Tongue (tissue), 2 donors: ENCODE results near the gene ZNF507. TPM values are rescaled to one million over a fixed set of nuclear protein-coding genes. Genes with fewer than 3 reads are reported as not detected.

Source experiments
- DNase-seq: peaks from one replicate; pipeline ENCODE4 v3.0.0-alpha.2; 2015
- total RNA-seq: library from RNA; depleted of rRNA; stranded (reverse); fragments of >200 nt; gene quantifications from one replicate; pipeline ENCODE4 v1.2.3, GENCODE V29; 2014

ZNF507 gene
- total RNA-seq, 1 donor from 2014 or later = 29.4 TPM

- DNase-seq = peak; percentile 63
Measured at GRCh38 chr19:32339988-32340874, 5.2 kb upstream of the ZNF507 start.

DNA sequence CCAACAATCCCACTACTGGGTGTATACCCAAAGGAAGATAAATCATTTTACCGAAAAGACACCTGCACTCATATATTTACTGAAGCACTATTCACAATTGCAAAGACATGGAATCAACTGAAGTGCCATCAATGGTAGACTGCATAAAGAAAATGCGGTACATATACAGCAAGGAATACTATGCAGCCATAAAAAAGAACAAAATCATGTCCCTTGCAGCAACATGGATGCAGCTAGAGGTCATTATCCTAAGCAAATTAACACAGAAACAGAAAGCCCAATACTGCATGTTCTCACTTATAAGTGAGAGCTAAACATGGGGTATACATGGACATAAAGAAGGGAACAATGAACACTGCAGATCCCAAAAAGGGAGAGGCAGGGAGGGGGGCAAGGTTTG, 2.7 kb upstream of the ZNF507 start:
- DNase-seq = no peak

- no peak for DNase-seq
Measured at GRCh38 chr19:32343550-32344262, 1.7 kb upstream of the ZNF507 start.

DNA sequence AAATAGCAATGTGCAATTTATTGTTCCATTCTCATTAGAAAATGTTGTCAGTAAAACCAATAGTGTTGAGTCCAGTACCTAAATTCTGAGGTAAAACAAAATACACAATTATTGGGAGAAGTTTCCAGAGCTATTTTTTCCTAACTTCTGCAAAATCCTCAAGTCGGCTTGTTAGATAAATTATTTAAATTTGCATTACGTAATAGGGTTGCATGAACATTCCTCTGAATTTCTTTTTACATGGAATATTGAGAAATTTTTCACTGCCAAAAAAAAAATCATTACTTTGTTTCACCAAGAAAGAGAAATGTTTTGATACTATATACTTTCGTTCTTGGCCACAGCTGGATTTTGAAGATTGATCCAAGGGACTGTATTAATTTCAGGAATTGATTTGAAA, 1.5 kb downstream of the ZNF507 start:
- no peak for DNase-seq

DNA sequence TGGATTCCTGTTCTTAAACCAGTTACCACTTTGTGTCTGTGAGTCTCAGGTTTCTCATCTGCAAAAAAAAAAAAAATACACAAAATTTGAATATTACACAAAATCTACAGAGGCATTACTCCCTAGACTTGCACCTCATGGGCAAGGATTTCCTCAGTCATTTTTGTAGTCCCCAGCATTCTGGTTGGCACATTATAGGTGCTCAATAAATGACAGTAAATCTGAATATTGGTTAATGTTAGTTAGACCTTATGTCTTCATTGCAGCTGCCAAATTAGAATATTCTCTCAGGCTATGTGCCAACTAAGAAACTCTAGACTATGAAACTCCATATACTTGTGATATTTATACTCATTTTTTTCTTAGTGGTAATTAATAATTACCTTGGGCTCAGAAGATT, 2.2 kb downstream of the ZNF507 start:
- DNase-seq = no peak

DNA sequence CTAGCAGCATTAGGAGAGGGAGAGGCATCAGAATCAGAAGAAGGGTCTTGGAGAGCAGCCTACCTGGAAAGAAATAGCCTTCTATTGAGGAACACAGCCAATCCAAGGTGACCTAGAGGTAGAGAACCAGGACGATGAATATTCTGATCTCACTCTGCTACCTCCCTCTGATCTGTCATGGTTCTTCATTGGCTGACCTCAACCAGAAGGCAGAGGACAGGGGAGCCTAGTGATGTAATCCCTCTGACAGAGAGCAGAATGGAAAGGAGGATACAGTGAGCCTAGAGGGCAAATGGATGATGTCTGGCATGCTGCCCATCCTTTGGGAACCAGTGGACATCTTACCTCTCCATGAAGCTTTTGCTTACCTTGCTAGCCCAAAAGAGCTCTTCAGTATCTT, 3.6 kb downstream of the ZNF507 start:
- no peak for DNase-seq

DNA sequence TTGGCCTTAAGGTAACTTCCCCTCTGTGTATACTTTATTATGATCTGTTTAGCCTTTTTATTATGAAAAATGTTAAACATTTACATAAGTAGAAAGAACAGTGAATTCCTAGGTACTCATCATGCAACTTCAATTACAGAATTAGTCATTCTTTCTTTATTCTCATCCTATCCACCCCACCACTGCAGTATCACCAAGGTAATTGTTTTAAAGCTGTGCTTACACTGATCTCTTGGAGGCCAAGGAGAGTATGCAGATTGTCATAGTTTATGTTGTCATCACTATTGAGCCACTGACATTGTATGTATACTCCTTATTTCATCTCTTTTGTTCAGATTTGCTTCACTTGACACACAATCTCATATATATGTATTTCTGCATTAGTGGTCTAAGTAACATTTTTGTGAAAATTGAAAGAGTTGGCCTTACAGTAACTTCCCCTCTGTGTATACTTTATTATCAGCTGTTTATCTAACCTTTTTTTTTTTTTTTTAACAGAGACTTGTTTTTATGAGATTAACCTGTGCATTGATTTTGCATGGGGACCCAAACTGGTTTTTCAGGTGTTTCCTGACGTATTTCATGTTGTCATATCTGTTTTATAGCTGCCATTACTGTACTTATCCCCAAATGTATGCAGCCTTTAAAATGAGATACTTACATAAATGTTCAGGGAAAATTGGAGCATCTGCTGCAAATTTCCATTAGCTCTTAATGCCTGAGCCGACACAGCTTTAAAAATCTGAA, 4.5 kb downstream of the ZNF507 start:
- no peak for DNase-seq

DNA sequence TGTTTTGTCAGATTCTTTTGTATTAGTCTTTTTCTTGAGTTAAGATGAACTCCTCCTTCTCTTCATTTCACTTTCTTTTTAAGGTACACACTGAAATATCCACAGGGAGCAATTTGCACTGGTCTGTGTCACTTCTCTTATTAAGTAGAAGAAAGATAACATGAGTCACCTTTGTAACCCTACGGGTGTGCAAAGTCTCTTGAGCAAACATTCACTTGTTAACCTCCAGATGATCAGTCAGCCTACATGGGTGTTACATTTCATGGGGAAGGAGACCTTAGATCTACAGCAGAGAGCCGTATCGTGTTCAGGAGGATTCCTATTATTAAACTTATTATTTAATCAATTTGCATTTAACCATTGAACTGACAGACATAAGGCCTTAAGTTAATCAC, 5.1 kb downstream of the ZNF507 start:
- DNase-seq = no peak

- DNase-seq = no peak
Measured at GRCh38 chr19:32350987-32351348, 5.6 kb downstream of the ZNF507 start.

- no peak for DNase-seq
Measured at GRCh38 chr19:32352241-32352630, 6.8 kb downstream of the ZNF507 start.

DNA sequence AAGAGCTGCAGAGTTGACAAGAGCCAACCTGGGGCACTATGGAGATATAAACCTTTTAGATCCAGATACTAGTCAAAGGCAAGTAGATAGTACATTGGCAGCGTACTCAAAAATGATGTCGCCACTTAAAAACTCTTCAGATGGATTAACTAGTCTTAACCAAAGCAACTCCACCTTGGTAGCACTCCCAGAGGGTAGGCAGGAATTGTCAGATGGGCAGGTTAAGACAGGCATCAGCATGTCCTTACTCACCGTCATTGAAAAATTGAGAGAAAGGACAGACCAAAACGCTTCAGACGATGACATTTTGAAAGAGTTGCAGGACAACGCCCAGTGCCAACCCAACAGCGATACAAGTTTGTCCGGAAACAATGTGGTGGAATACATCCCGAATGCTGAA, 8.9 kb downstream of the ZNF507 start:
- DNase-seq = no peak

- no peak for DNase-seq
Measured at GRCh38 chr19:32355309-32355708, 9.9 kb downstream of the ZNF507 start.

GRCh38 chr19:32357720-32358119, 12.3 kb downstream of the ZNF507 start:
- DNase-seq = no peak

DNA sequence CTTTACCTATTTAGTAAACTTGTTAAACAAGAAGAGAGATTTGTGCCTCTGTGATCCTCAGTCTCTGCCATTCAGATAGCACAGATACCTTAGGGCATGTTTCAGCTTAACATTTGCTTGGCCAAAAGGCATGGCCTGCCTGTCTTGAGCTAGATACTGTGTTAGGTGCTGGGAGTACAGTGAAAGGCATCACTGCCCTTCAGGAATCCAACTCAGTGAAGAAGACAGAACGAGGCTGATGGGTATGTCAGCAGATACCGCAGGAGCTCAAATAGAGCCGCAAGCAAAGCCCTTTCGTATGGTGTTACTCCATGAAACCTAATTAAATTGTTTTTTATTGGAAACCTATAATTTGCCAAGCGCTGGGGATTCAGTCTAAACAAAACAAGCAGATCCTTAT, 12.9 kb downstream of the ZNF507 start:
- no peak for DNase-seq

- peak; percentile 53 for DNase-seq
Measured at GRCh38 chr19:32359581-32359980, 14.2 kb downstream of the ZNF507 start.

GRCh38 chr19:32361574-32362317, 16.3 kb downstream of the ZNF507 start:
- no peak for DNase-seq

DNA sequence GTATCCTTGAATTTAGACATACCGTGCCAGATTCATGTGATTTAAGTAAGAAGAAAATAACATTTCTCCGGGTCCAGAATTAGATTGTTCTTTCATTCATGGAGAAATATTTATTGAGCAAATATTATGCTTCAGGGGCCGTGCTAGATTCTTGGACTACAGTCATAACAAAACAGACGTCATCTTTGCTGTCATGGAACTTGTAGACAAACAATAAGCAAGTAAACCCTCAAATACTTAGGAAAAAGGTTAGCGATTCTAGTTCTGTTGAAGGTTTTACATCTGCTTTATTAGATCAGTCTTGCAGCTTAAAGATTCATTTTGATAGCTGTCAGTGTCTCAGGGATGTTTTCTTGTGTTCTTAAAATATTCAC, 16.9 kb downstream of the ZNF507 start:
- no peak for DNase-seq

DNA sequence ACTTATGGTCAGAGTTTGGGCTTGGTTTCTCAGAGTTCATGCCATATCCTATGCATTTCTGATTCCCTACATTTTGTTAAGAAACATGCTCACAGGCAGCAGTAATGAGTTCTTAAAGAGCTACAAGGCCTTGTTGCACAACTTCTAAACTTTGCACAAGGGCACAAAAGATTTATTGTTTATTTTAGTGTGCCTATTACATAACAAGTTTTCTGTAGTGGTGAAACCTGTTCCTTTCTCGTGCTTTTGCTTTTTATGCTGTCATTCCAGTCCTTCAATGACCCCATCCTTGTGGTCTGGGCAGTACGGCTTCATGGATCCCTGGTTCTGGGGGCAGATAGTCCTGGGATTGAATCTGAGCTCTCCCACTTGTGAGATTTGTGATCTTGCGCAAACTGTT, 17.8 kb downstream of the ZNF507 start:
- peak; percentile 44 for DNase-seq

GRCh38 chr19:32363632-32364031, 18.2 kb downstream of the ZNF507 start:
- DNase-seq = no peak

GRCh38 chr19:32364040-32364439, 18.6 kb downstream of the ZNF507 start:
- no peak for DNase-seq

DNA sequence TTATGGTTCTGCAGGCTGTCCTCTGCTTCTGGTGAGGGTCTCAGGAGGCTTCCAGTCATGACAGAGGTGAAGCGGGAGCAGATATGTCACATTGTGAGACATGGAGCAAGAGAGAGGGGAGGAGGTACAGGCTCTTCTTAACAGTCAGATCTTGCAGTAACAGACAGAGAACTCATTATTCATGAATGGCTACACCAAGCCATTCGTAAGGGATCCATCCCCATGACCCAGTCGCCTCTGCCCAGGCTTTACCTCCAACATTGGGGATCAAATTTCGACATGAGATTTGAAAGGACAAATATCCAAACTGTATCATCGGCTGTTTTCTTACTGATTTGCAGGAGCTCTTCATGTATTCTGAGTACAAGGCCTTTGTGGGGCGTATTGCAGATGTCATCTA, 21.7 kb downstream of the ZNF507 start:
- DNase-seq = no peak

DNA sequence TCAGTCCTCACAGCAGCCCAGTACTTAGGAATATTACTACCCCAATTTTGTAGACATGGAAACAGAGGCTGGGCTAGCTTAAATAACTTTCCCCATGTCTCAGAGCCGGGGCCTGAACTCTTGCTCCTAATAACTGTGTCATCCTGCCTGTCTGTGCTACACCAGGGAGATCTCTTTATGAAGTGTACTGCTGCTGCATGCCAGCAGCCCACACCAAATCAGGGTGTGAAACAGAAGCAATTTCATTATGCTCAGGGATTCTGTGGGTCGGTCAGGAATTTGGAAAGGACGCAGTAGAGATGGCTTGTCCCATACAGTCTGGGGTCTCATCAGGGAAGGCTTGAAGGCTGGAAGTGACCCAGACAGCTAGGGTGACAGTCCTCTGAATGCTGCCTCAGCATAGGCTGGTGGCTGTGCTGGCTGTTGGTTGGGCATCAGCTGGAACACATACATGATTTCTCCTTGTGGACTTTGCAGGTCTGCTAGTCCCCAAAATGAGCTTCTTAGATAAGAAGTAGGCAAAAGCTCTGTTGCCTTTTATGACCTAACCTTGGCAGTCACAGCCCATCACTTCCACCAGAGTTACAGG, 22.6 kb downstream of the ZNF507 start:
- DNase-seq = no peak
